Endothelial cell of hepatic sinusoid (primary cell): ENCODE data around the gene LMOD2.

Experiments
- in situ Hi-C: cut with HindIII; loops from 2 replicates; pipeline ENCODE4 v1.10.0; 2017; ENCODE audit warnings: low sequenced_read_pairs

LMOD2 gene

GRCh38 chr7:123669485-123669884, 13.8 kb downstream of the LMOD2 start:
- in situ Hi-C loops: no loop called here

- in situ Hi-C loops: no loop called here
These were observed 17.6 kb downstream of the LMOD2 start for GRCh38 chr7:123673137-123673732.

DNA sequence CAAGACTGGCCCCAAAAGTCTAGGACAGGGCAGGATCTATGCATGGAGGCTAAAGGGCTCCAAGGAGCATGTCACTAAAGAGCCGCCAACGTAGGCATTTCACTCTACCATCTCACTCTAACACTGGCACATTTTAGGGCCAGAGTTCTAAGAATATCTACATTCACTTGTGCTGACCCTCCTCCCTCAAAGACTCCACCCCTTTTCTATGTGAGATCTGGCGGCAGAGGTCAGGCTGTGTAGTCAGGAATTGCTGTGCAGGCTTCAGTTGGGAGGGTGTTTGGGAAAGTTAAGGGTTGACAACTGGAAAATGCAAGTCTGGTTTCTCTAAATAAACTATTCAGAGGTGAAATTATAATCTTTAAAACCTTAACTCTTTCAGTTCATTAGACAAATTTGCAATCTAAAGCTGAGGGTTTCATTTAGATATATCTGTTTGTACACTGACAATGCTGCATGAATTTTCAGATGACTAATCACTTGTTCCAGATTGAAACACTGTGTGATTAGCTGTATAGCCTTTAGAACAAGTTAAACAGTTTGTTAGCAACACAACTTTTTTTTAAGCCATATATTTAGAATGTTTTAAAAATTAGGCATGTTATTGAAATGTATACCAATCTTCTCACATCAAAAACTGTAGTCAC, 18.2 kb downstream of the LMOD2 start:
- in situ Hi-C loops: no loop called here

DNA sequence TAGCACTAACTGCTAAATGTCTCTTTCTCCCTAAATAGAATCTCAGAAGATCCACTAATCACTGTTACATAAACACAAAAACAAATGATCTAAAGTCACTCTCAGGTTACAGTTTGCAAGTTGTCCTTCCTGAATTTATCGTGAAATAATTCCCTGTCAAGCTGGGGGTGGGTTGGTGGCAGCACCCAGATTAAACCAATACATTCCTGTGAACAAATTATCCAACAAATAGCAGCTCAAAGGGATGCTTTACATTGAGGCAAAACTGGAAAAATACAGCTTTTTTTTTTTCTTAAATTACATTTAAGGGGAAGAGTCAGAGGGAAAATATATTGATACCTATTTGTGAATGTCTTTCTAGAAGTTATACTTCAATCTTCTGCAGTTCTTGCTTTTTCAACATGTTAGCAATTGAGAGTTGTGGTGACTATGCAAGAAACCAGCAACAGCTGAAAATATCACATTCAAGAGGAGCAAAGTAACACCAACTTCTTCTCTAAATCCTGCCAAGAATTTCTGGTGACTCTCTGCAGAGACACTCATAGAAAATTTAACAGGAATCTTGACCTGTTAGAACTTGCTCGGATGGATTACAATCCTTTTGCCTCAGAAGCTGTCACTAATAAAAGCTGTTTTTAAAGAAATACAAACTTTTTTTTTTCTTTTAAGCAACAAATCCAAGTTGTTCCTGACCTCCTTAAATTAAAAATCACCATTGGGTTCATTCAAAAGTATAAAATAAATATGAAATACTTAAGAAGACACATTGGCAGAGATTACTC, 18.9 kb downstream of the LMOD2 start:
- in situ Hi-C loops: loop anchor here (25.0 kb wide), 1 partner anchor 188 kb away; no protein-coding TSS in a partner anchor

DNA sequence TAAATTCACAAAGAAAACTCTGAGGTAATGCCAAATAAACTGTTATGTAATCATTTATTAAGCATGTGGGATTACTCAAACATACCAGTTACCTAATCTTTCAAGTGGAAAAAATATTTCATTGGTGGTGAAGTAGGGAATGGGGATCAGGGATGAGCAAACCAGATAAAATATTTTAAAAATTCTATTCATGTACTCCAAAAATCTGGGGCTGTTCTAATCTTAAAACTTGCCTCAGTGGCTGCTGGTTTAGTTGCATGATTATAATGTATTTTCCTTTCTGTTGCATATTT, 19.5 kb downstream of the LMOD2 start:
- in situ Hi-C loops: loop anchor here (25.0 kb wide), 1 partner anchor 187 kb away; no protein-coding TSS in a partner anchor

DNA sequence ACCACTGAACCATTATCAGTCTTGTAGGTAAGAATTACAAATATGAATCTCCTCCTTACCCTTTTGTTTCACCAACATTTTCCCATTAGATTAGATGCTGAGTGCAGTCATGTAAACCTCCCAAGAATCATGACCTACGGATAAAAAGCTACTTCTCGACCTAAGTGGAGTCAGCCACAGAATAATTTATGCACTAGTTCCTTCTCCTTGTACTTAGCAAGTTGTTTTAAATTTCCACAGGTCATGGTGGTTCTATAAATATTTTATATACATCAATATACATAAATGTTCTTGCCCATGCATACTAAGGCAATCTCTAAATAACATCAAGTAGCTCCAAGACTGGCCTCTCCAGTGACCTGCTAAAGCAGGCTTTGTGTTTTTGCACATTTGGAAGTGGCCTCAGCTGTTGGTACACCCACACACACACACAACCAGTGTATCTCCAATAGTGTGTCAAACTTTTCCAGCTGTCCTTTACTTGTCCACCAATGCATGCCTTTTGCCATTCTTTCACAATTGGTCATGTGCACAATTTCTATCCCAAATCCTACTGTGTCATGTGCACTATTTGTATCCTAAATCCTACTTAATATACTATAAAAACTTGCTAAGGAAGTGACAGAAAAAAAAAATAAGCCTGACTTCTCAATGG, 21.5 kb downstream of the LMOD2 start:
- in situ Hi-C loops: loop anchor here (25.0 kb wide), 1 partner anchor 185 kb away; no protein-coding TSS in a partner anchor

GRCh38 chr7:123679614-123680013, 23.9 kb downstream of the LMOD2 start:
- in situ Hi-C loops: loop anchor here (25.0 kb wide), 1 partner anchor 183 kb away; no protein-coding TSS in a partner anchor

DNA sequence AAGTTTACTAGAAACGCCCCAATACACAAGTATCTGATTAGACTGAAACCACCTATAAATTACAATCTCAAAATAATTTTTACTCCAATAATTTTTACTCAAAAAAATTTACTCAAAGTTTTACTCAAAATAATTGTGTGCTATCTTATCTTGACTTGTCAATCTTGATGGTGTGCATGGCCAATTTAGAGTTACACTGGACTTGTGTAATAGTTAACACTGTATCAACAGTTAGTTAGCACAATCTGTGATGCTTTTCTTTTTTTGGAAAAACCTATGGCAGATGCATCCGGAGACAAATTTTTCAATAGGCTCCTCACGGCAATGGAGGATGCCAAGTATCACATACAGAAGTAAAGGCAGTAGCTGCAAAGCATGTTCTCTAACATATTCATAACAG, 24.9 kb downstream of the LMOD2 start:
- in situ Hi-C loops: loop anchor here (25.0 kb wide), 1 partner anchor 182 kb away; no protein-coding TSS in a partner anchor

DNA sequence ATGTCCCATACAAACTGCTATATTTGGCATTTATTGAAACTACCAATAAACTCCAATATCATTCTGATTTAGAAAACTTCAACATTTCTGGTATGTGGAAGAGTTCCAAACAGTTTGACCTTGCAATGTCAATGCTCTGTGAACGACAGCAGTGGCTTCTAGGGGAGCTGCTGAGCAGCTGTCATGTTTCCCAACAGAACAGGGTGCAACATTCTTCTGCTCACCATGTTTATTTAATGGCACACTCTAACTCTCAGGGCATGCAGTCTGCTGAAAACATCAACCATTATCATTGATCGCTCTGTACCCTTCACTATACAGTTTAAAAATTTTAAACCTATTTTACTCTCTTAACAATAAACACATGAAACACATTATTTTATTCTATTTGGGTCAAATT, 25.9 kb downstream of the LMOD2 start:
- in situ Hi-C loops: loop anchor here (25.0 kb wide), 1 partner anchor 181 kb away; no protein-coding TSS in a partner anchor

DNA sequence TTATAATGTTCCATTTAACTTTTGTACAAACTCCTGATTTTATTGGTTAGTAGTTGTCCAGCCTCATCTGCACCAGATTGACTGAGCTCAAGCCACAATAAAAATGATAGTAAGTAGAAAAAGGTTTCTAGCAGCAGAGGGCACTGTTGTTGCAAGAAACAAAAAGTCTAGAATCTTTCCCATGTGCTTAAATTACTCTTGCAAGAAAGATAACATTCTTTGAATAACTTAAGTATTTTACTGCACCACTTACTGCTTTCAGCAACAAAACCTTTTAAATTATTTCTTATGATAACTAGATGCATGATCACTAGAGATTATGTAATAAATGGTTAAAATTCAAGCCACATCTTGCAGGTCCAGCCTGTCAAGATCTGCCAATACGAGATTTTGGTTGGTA, 27.0 kb downstream of the LMOD2 start:
- in situ Hi-C loops: loop anchor here (25.0 kb wide), 1 partner anchor 180 kb away; no protein-coding TSS in a partner anchor

GRCh38 chr7:123687161-123687560, 31.5 kb downstream of the LMOD2 start:
- in situ Hi-C loops: loop anchor here (25.0 kb wide), 1 partner anchor 175 kb away; no protein-coding TSS in a partner anchor

- in situ Hi-C loops: loop anchor here (25.0 kb wide), 1 partner anchor 175 kb away; no protein-coding TSS in a partner anchor
These were observed 32.1 kb downstream of the LMOD2 start for GRCh38 chr7:123687727-123688126.

DNA sequence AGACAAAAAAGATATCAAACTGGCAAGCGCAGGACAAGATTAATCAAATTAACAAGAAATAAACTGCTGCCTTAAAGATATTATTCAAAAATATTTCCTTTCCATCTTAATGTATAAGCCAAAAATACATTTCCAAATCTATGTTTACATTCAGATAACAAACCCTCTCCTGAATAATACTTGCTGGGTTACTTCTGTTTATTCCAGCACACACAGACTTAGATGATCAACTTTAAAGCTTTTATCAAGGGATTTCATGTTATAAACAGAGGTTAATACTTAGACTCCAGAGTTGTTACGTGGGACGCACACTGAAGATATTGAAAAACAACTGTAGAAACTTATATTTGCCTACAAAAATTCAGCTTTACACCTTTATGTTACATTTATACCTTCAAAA, 33.6 kb downstream of the LMOD2 start:
- in situ Hi-C loops: loop anchor here (25.0 kb wide), 1 partner anchor 173 kb away; no protein-coding TSS in a partner anchor

- in situ Hi-C loops: loop anchor here (25.0 kb wide), 1 partner anchor 172 kb away; no protein-coding TSS in a partner anchor
These were observed 34.9 kb downstream of the LMOD2 start for GRCh38 chr7:123690550-123690949.

GRCh38 chr7:123692471-123692877, 36.8 kb downstream of the LMOD2 start:
- in situ Hi-C loops: loop anchor here (25.0 kb wide), 1 partner anchor 170 kb away; no protein-coding TSS in a partner anchor

DNA sequence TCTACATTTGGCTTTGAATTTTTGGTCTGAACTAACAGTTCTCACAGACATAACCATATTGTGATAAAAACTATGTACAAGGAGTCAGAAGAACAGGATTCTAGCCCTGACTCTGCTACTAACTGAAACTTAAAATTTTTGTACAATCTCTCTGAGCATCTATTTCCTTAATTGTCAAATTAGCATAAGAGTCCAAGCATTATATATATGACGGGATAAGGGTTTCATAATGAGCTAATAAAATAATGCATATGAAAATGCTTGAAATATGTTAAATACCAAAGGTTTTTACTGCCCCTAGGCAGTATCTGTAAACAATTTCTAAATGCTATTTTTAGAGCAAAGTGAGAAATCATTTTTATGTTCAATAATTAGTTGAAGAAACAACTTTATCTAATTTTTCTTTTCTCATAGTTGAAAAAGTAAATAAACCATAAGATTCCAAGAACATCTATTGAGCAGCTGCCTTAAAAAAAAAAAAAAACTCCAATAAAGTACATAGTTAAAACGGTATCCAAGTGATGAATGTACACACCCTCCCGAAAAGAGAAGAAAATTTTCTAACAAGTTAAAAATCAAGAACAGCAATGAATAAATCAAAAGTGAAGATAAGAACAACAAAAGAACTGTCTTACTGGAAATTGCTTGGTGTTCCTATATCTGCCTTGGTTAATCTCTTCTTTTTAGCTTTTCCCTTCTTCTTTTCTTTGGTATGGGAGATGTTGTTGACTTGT, 40.4 kb downstream of the LMOD2 start:
- in situ Hi-C loops: loop anchor here (25.0 kb wide), 1 partner anchor 166 kb away; no protein-coding TSS in a partner anchor

DNA sequence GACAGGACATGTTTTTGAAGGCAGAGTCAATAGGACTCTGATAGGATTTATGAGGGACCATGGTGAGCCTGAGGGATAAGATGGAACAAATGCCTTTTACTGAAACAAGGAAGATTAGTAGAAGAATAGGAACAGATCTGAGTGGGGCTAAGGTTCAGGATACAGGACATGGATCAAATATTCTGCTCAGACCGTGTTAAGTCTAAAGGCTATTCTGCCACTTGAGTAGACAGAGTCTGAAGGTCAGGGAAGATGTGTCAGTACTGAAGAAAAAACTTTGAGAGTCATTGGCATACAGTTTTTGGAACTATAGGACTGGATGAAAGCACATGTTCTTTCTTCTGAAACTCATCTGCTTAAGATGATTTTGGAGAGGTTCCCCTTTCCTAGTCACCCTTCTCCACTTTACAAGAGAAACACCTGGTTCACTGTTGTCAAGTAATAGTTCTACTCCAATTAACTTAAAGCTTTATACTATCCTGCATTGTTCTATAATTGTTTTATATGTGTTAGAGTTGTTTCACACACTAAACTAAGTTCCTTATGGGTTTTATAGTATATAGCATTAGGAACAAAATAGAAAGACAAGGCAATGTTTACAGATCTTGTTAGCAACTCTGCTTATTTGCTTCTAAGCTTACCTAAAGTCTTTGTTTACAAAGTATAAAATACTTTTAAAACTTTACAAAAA, 49.7 kb downstream of the LMOD2 start:
- in situ Hi-C loops: no loop called here

DNA sequence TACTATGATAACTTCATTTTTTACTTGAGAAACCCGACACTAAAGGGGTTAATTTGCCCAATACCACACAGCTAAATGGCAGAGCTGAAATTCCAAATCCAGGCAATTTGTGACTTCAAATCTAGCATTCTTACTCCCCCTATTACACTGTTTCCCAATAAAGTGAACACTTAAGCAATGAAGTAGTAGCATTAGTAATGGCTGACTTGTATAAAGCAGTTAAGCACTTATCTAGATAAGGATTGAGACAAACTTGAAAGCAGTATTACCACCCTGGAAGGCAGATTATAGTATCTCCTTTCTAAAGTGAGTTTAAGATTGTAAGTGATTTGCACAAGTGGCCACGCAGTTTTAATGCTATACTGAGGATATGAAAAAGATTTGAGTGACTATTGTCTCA, 53.9 kb downstream of the LMOD2 start:
- in situ Hi-C loops: no loop called here

DNA sequence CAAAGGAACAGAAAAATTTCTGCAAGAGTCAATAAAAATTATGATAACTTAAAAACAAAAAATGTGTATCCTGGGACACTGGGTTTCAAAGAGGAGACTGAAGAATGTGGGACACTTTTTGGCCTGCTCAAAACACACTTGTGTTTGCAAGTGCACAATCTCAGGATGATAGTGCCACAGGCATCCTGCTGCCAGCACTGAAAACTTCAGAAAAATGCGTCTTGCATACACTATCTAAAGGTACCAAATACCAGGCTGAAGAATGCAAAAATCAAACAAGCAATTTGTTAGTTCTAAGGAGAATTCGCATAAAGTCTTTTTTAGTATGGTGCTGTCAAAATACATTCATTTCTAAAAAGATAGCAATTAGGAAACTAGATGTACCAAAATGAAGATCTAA, 55.0 kb downstream of the LMOD2 start:
- in situ Hi-C loops: no loop called here
